IPS-18c (cell line): ENCODE results near the gene CDC42SE2.
"Not testable (repeated sequence)": the region's sequence is repeated elsewhere in the genome, so short reads cannot be mapped to it uniquely, and the experiment has no call there.

Experiments
- H3K4me3 ChIP-seq: 2 replicates; pipeline ENCODE4 v1.7.0; 2013; ENCODE audit warnings: low read depth, mild to moderate bottlenecking, low read length, moderate library complexity; ENCODE audit not compliant: insufficient read depth
- H3K9me3 ChIP-seq: one replicate; pipeline ENCODE4 v1.6.1; 2013; ENCODE audit warnings: mild to moderate bottlenecking, low read length, moderate library complexity; ENCODE audit not compliant: control insufficient read depth, insufficient read depth

Gene CDC42SE2

GRCh38 chr5:131366428-131366827 lies 102.6 kb downstream of the CDC42SE2 start:
- no peaks in the 10 kb centered on the region for H3K9me3 ChIP-seq
- no peak overlapping the region for H3K4me3 ChIP-seq

- no peaks in the 10 kb centered on the region for H3K9me3 ChIP-seq
- no peak overlapping the region for H3K4me3 ChIP-seq
Measured at GRCh38 chr5:131367219-131367860, 103.5 kb downstream of the CDC42SE2 start.

- H3K9me3 ChIP-seq, result no peaks in the 10 kb centered on the region
- no peak overlapping the region for H3K4me3 ChIP-seq
Measured at GRCh38 chr5:131368866-131369265, 105.0 kb downstream of the CDC42SE2 start.

- Histone ChIP-seq H3K4me3 (no peak overlapping the region), H3K9me3 (no peaks in the 10 kb centered on the region)
Measured at GRCh38 chr5:131369558-131369957, 105.7 kb downstream of the CDC42SE2 start.

- Histone ChIP-seq H3K9me3 (no peaks in the 10 kb centered on the region), H3K4me3 (no peak overlapping the region)
Measured at GRCh38 chr5:131371835-131372234, 108.0 kb downstream of the CDC42SE2 start.

GRCh38 chr5:131373265-131373664 lies 109.4 kb downstream of the CDC42SE2 start:
- H3K4me3 ChIP-seq, result no peak overlapping the region

GRCh38 chr5:131375351-131375750 lies 111.5 kb downstream of the CDC42SE2 start:
- Histone ChIP-seq H3K9me3 (no peaks in the 10 kb centered on the region), H3K4me3 (no peak overlapping the region)

More at GRCh38 chr5:131373265-131373664, 109.4 kb downstream of the CDC42SE2 start:
- H3K9me3 ChIP-seq, result no peaks in the 10 kb centered on the region

GRCh38 chr5:131377346-131377745 lies 113.5 kb downstream of the CDC42SE2 start:
- no peaks in the 10 kb centered on the region for H3K9me3 ChIP-seq

GRCh38 chr5:131377785-131378325 lies 114.0 kb downstream of the CDC42SE2 start:
- H3K4me3 ChIP-seq, result no peak overlapping the region
- no peaks in the 10 kb centered on the region for H3K9me3 ChIP-seq

More at GRCh38 chr5:131377346-131377745, 113.5 kb downstream of the CDC42SE2 start:
- H3K4me3 ChIP-seq, result no peak overlapping the region

GRCh38 chr5:131378721-131379541 lies 115.1 kb downstream of the CDC42SE2 start:
- H3K4me3 ChIP-seq, result no peak overlapping the region
- no peaks in the 10 kb centered on the region for H3K9me3 ChIP-seq

GRCh38 chr5:131379723-131380122 lies 115.9 kb downstream of the CDC42SE2 start:
- Histone ChIP-seq H3K4me3 (no peak overlapping the region), H3K9me3 (no peaks in the 10 kb centered on the region)

- H3K4me3 ChIP-seq, H3K9me3 ChIP-seq: not testable (repeated sequence)
Measured at GRCh38 chr5:131380238-131380637, 116.4 kb downstream of the CDC42SE2 start.

GRCh38 chr5:131381021-131381420 lies 117.2 kb downstream of the CDC42SE2 start:
- Histone ChIP-seq H3K9me3 (no peaks in the 10 kb centered on the region), H3K4me3 (no peak overlapping the region)

GRCh38 chr5:131381777-131382176 lies 117.9 kb downstream of the CDC42SE2 start:
- Histone ChIP-seq H3K9me3 (no peaks in the 10 kb centered on the region), H3K4me3 (no peak overlapping the region)

GRCh38 chr5:131382407-131383395 lies 118.8 kb downstream of the CDC42SE2 start:
- H3K9me3 ChIP-seq, result no peaks in the 10 kb centered on the region
- no peak overlapping the region for H3K4me3 ChIP-seq

GRCh38 chr5:131384173-131384572 lies 120.3 kb downstream of the CDC42SE2 start:
- H3K9me3 ChIP-seq, result no peaks in the 10 kb centered on the region
- H3K4me3 ChIP-seq, result no peak overlapping the region

- Histone ChIP-seq H3K9me3 (no peaks in the 10 kb centered on the region), H3K4me3 (no peak overlapping the region)
Measured at GRCh38 chr5:131384616-131385214, 120.9 kb downstream of the CDC42SE2 start.
